IMR-90 (cell line): Measurements from ENCODE around the gene CCDC69. TPM values are rescaled to one million over a fixed set of nuclear protein-coding genes. Genes with fewer than 3 reads are reported as not detected.

Source experiments
- ATAC-seq: fragments of 200-7000 bp; cut with Tn5 transposase; 2 replicates; pipeline ENCODE4 v1.9.1; 2020; ENCODE audit warnings: low read depth, mild to moderate bottlenecking, moderate library complexity
- BruUV-seq: library from RNA; stranded (reverse); fragments of 400-500 nt; replicated peaks from 2 replicates; lab custom pipeline; 2021; lab: Mats Ljungman, UMichigan
- CTCF ChIA-PET: fragments of 300-600 bp; formaldehyde crosslinking; extraction: SDS; loops from one replicate; lab custom pipeline; 2021; ENCODE audit warnings: antibody characterized with exemption; lab: Yijun Ruan, JAX
- POLR2A ChIA-PET: fragments of 300-600 bp; sonication (Branson Sonifier 250); formaldehyde crosslinking; loops from one replicate; lab custom pipeline; 2022; ENCODE audit warnings: antibody characterized with exemption; ENCODE audit not compliant: unreplicated experiment; lab: Charles Lee
- DNase-seq: peaks from one replicate; pipeline ENCODE4 v3.0.0; 2013
- H2AFZ ChIP-seq: replicated peaks from 2 replicates; pipeline ENCODE3; 2013; ENCODE audit warnings: low read length, mild to moderate bottlenecking; ENCODE audit not compliant: poor library complexity
- H2AK5ac ChIP-seq: 2 replicates; pipeline ENCODE4 v1.6.1; 2013; ENCODE audit warnings: low read depth, low read length, inconsistent platforms
- H2AK9ac ChIP-seq: replicated peaks from 2 replicates; pipeline ENCODE3; 2013; ENCODE audit warnings: mild to moderate bottlenecking, low read depth, low read length, moderate library complexity; ENCODE audit not compliant: poor library complexity
- H2BK120ac ChIP-seq: 2 replicates; pipeline ENCODE4 v1.6.1; 2013; ENCODE audit warnings: low read depth, low read length, inconsistent platforms
- H2BK15ac ChIP-seq: 3 replicates; pipeline ENCODE4 v1.6.1; 2013; ENCODE audit warnings: low read depth, low read length, inconsistent platforms
- H2BK20ac ChIP-seq: 2 replicates; pipeline ENCODE4 v1.6.1; 2013; ENCODE audit warnings: low read depth, mild to moderate bottlenecking, inconsistent platforms, low read length, moderate library complexity
- H2BK5ac ChIP-seq: 2 replicates; pipeline ENCODE4 v1.6.1; 2013; ENCODE audit warnings: mild to moderate bottlenecking, low read depth, low read length, inconsistent platforms; ENCODE audit not compliant: poor library complexity, severe bottlenecking
- H3K14ac ChIP-seq: replicated peaks from 2 replicates; pipeline ENCODE4 v1.6.1; 2013; ENCODE audit warnings: low read depth, low read length, inconsistent platforms
- H3K18ac ChIP-seq: 2 replicates; pipeline ENCODE4 v1.6.1; 2013; ENCODE audit warnings: low read depth, low read length, control low read depth
- H3K23ac ChIP-seq: 2 replicates; pipeline ENCODE4 v1.6.1; 2013; ENCODE audit warnings: low read depth, low read length, inconsistent platforms
- H3K27ac ChIP-seq: 2 replicates; pipeline ENCODE4 v1.5.1; 2013; ENCODE audit warnings: mild to moderate bottlenecking, control low read depth, low read length; ENCODE audit not compliant: insufficient read depth
- H3K27me3 ChIP-seq: 2 replicates; pipeline ENCODE4 v1.6.1; 2013; ENCODE audit warnings: low read length; ENCODE audit not compliant: control insufficient read depth, insufficient read depth
- H3K36me3 ChIP-seq: 2 replicates; pipeline ENCODE4 v1.6.1; 2013; ENCODE audit warnings: low read length, mixed read lengths; ENCODE audit not compliant: control insufficient read depth, insufficient read depth
- H3K4ac ChIP-seq: 2 replicates; pipeline ENCODE4 v1.6.1; 2013; ENCODE audit warnings: low read depth, low read length, inconsistent platforms
- H3K4me1 ChIP-seq: 2 replicates; pipeline ENCODE4 v1.6.1; 2013; ENCODE audit warnings: low read length, mixed read lengths; ENCODE audit not compliant: control insufficient read depth, insufficient read depth
- H3K4me2 ChIP-seq: 2 replicates; pipeline ENCODE4 v1.6.1; 2013; ENCODE audit warnings: low read depth, mild to moderate bottlenecking, control low read depth, low read length, moderate library complexity
- H3K4me3 ChIP-seq: 2 replicates; pipeline ENCODE4 v1.5.1; 2013; ENCODE audit warnings: low read depth, mild to moderate bottlenecking, control low read depth, low read length, moderate library complexity; ENCODE audit not compliant: insufficient read depth
- H3K56ac ChIP-seq: 2 replicates; pipeline ENCODE4 v1.6.1; 2013; ENCODE audit warnings: low read length, inconsistent platforms; ENCODE audit not compliant: insufficient read depth; ENCODE audit errors: extremely low read depth
- H3K79me1 ChIP-seq, 2 experiments: 2 replicates each; pipeline ENCODE4 v1.6.1; 2013; ENCODE audit warnings: low read length in 2 of 2, inconsistent platforms in 1 of 2, low read depth in 1 of 2
- H3K9ac ChIP-seq: 2 replicates; pipeline ENCODE4 v1.6.1; 2013; ENCODE audit warnings: low read depth, low read length, control low read depth
- H3K9me1 ChIP-seq: 2 replicates; pipeline ENCODE4 v1.6.1; 2013; ENCODE audit warnings: low read length, inconsistent platforms; ENCODE audit not compliant: insufficient read depth
- H3K9me3 ChIP-seq: 2 replicates; pipeline ENCODE4 v1.6.1; 2013; ENCODE audit warnings: low read length; ENCODE audit not compliant: control insufficient read depth, insufficient read depth
- H4K20me1 ChIP-seq: 2 replicates; pipeline ENCODE4 v1.6.1; 2013; ENCODE audit warnings: low read length, inconsistent platforms; ENCODE audit not compliant: insufficient read depth
- H4K5ac ChIP-seq: 2 replicates; pipeline ENCODE4 v1.6.1; 2013; ENCODE audit warnings: mild to moderate bottlenecking, low read depth, low read length, control low read depth
- H4K8ac ChIP-seq, 2 experiments: 2 replicates each; pipeline ENCODE4 v1.6.1; 2013; ENCODE audit warnings: low read depth in 2 of 2, low read length in 2 of 2, control low read depth in 1 of 2, inconsistent platforms in 1 of 2
- H4K91ac ChIP-seq: 2 replicates; pipeline ENCODE4 v1.6.1; 2013; ENCODE audit warnings: low read depth, low read length, inconsistent platforms; ENCODE audit not compliant: insufficient read depth
- BHLHE40 ChIP-seq: fragments of 150-350 bp; IDR thresholded peaks from 2 replicates; pipeline ENCODE4 v1.6.1; 2016; ENCODE audit warnings: mild to moderate bottlenecking, low read depth, low read length
- FOS ChIP-seq: fragments of 150-350 bp; IDR thresholded peaks from 2 replicates; pipeline ENCODE4 v1.6.1; 2016; ENCODE audit warnings: low read depth, low read length
- MAFK ChIP-seq: IDR thresholded peaks from 2 replicates; pipeline ENCODE4 v1.6.1; 2012; ENCODE audit warnings: low read depth, low read length, improper control_type of control experiment
- MAZ ChIP-seq: IDR thresholded peaks from 2 replicates; pipeline ENCODE4 v1.6.1; 2012; ENCODE audit warnings: low read depth, mild to moderate bottlenecking, low read length, improper control_type of control experiment, moderate library complexity, borderline replicate concordance
- RAD21 ChIP-seq: IDR thresholded peaks from 2 replicates; pipeline ENCODE4 v1.6.1; 2012; ENCODE audit warnings: low read length, improper control_type of control experiment
- RCOR1 ChIP-seq: IDR thresholded peaks from 2 replicates; pipeline ENCODE4 v1.6.1; 2012; ENCODE audit warnings: mild to moderate bottlenecking, low read length, improper control_type of control experiment; ENCODE audit not compliant: insufficient replicate concordance
- RFX5 ChIP-seq: IDR thresholded peaks from 2 replicates; pipeline ENCODE4 v1.8.0; 2012; ENCODE audit warnings: low read depth, mild to moderate bottlenecking, low read length, moderate library complexity
- SMC3 ChIP-seq: fragments of 150-350 bp; IDR thresholded peaks from 2 replicates; pipeline ENCODE4 v1.6.1; 2016; ENCODE audit warnings: low read depth, mild to moderate bottlenecking, antibody characterized with exemption, low read length, moderate library complexity
- WGBS, 2 experiments: methylation state at CpG; one replicate each; pipeline versions ENCODE4 v1.1.5 to v1.1.7; 2013; ENCODE audit warnings: missing lambda C conversion rate in 2 of 2; ENCODE audit not compliant: insufficient read length in 1 of 2; ENCODE audit errors: extremely low coverage in 2 of 2; 5-methylcytosine and 5-hydroxymethylcytosine counted together
- dilution Hi-C: fragments of 300-500 bp; cut with HindIII; formaldehyde crosslinking; loops from one replicate; pipeline ENCODE4 v1.14.3; 2018; ENCODE audit warnings: low sequenced_read_pairs; ENCODE audit not compliant: unreplicated experiment
- in situ Hi-C: fragments of 300-500 bp; cut with MboI; formaldehyde crosslinking; loops from 3 replicates; pipeline ENCODE4 v1.14.3; 2019; ENCODE audit warnings: low sequenced_read_pairs, inconsistent platforms, mixed read lengths
- intact Hi-C: fragments of 100-400 bp; cut with micrococcal nuclease; formaldehyde crosslinking; loops from 2 replicates; pipeline ENCODE4 v1.10.0; 2022
- polyA plus RNA-seq, 3 experiments: library from polyadenylated mRNA; depleted of rRNA; stranded (reverse); fragments of >200 nt; gene quantifications; 2 replicates each; pipeline ENCODE4 v1.2.3, GENCODE V29; 2012; ENCODE audit warnings: low replicate concordance in 1 of 3
- total RNA-seq: library from RNA; depleted of rRNA; stranded (reverse); fragments of >200 nt; gene quantifications from 2 replicates; pipeline ENCODE4 v1.2.3, GENCODE V29; 2012
- TF ChIP-seq, protein P1 (sequence below): conservative IDR thresholded peaks from 2 replicates; pipeline ENCODE4 v1.5.1; 2012; ENCODE audit warnings: mild to moderate bottlenecking, low read depth, low read length, improper control_type of control experiment
- TF ChIP-seq, protein P2 (sequence below): fragments of 150-350 bp; IDR thresholded peaks from 2 replicates; pipeline ENCODE4 v1.6.1; 2016; ENCODE audit warnings: low read depth, mild to moderate bottlenecking, low read length, moderate library complexity, borderline replicate concordance

CCDC69 gene
- total and polyA plus RNA-seq, 2 of the 4 experiments (the other 2 are of a cell fraction): 0.36 to 0.48 TPM

DNA sequence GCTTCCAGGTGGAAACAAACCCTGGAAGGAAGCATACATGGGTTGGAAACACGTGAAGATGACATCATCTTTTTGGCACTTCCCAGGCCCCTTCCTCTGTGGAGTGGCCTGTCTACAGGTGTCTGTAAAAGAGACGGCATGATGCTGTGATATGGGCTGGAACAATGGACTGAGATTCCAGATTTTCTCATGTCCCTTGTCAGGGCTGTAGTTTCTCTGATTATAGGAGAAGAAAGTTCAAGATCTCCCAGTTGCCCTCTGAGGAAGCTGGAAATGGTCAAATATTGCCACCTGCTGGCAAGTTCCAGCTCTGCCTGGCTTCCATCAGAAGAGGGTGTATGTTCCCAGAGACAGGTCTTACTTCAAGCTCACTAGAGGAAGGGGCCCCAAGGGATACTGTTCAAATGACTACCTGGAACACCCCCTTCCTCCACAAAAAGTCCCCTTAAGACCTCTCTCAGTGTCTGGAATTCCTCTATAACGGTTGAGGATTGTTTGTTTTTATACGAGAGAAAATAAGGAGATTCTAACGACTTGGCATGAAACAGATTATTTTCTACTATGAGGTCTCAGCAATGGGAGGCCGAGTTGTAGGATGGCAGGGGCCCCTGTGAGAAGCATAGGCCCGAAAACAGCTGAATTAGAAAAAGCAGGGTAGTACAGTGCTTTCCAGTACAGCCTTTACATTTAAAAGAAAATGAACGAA is 59.1 kb downstream of the CCDC69 start:
- Histone ChIP-seq H2BK120ac (no peak overlapping the region), H3K4me2 (no peak overlapping the region), H3K4me1 (no peaks in the 10 kb centered on the region; the same call in 1 of the 2 replicates), H4K91ac (no peak overlapping the region), H2AFZ (peak overlapping the region; percentile 81), H2BK15ac (no peak overlapping the region), H3K27me3 (peaks cover 9% of the 10 kb centered on the region; the same call in 1 of the 2 replicates), H2AK5ac (0 out of 2 replicates have a peak overlapping the region, but pooled peaks have one; percentile 7), H3K14ac (no peak overlapping the region), H3K4me3 (no peak overlapping the region), H2BK20ac (no peak overlapping the region), H3K56ac (no peak overlapping the region), H3K36me3 (no peaks in the 10 kb centered on the region), H3K4ac (no peak overlapping the region), H3K9ac (no peak overlapping the region), H3K9me3 (no peaks in the 10 kb centered on the region), H2BK5ac (no peak overlapping the region), H3K79me1 (no peaks in the 10 kb centered on the region), H2AK9ac (peak overlapping the region; percentile 23), H4K8ac (no peak overlapping the region), H3K27ac (no peak overlapping the region), H3K9me1 (no peaks in the 10 kb centered on the region), H4K20me1 (no peaks in the 10 kb centered on the region; the same call in 1 of the 2 replicates), H3K23ac (no peak overlapping the region), H4K5ac (no peak overlapping the region), H3K18ac (no peak overlapping the region)
- 52% methylated on average over 2 of the region's 8 CpGs; no CpG with 5 or more reads in 1 of the 2 experiments for WGBS, 2 experiments
- no TSS peak for BruUV-seq
- ATAC-seq: peak; percentile 91
- TF ChIP-seq RCOR1 (no peak), MAFK (no peak), RAD21 (peak; percentile 93), MAZ (no peak), SMC3 (peak; percentile 83), RFX5 (no peak), FOS (no peak), BHLHE40 (0 out of 2 replicates have a peak, but pooled peaks have one; percentile 4)
- TF ChIP-seq, protein P1, sequence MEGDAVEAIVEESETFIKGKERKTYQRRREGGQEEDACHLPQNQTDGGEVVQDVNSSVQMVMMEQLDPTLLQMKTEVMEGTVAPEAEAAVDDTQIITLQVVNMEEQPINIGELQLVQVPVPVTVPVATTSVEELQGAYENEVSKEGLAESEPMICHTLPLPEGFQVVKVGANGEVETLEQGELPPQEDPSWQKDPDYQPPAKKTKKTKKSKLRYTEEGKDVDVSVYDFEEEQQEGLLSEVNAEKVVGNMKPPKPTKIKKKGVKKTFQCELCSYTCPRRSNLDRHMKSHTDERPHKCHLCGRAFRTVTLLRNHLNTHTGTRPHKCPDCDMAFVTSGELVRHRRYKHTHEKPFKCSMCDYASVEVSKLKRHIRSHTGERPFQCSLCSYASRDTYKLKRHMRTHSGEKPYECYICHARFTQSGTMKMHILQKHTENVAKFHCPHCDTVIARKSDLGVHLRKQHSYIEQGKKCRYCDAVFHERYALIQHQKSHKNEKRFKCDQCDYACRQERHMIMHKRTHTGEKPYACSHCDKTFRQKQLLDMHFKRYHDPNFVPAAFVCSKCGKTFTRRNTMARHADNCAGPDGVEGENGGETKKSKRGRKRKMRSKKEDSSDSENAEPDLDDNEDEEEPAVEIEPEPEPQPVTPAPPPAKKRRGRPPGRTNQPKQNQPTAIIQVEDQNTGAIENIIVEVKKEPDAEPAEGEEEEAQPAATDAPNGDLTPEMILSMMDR: peak; percentile 95
- TF ChIP-seq, protein P2, sequence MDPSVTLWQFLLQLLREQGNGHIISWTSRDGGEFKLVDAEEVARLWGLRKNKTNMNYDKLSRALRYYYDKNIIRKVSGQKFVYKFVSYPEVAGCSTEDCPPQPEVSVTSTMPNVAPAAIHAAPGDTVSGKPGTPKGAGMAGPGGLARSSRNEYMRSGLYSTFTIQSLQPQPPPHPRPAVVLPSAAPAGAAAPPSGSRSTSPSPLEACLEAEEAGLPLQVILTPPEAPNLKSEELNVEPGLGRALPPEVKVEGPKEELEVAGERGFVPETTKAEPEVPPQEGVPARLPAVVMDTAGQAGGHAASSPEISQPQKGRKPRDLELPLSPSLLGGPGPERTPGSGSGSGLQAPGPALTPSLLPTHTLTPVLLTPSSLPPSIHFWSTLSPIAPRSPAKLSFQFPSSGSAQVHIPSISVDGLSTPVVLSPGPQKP: no peak
- intact Hi-C loops: loop anchor here (1.0 to 10.0 kb wide), 6 partner anchors 39 to 600 kb away; no protein-coding TSS in a partner anchor
- dilution Hi-C loops: no loop called here
- DNase-seq: peak; percentile 76
- POLR2A ChIA-PET: no interaction called here
- CTCF ChIA-PET: interaction anchor here (0.7 to 1.7 kb wide), 19 partner anchors 8 to 487 kb away, joined by 3 to 13 read pairs (median 3); partner anchors contain the start of gene CCDC69
- in situ Hi-C loops: loop anchor here (10.0 kb wide), 1 partner anchor 370 kb away; no protein-coding TSS in a partner anchor
